Astrocyte (in vitro differentiated cells and primary cell): ENCODE results near the gene TMPRSS12.

Experiments used
- CTCF ChIP-seq: IDR thresholded peaks from 2 replicates; pipeline ENCODE4 v1.5.1; 2011; ENCODE audit warnings: low read depth, mild to moderate bottlenecking, inconsistent platforms, low read length, moderate library complexity; ENCODE audit not compliant: insufficient read depth
- EZH2 ChIP-seq: IDR thresholded peaks from 2 replicates; pipeline ENCODE4 v1.6.1; 2012; ENCODE audit warnings: mild to moderate bottlenecking, low read length, inconsistent platforms; ENCODE audit not compliant: insufficient read depth

GRCh38 chr12:50924439-50925341, 82.0 kb downstream of the TMPRSS12 start:
- TF ChIP-seq EZH2: no peak
- TF ChIP-seq CTCF: no peak
